Measurements from ENCODE around the gene IL17REL. TPM values are rescaled to one million over a fixed set of nuclear protein-coding genes. Genes with fewer than 3 reads are reported as not detected.

Gene IL17REL
- total RNA-seq, 6 experiments from 2014 or later, result not detected

DNA sequence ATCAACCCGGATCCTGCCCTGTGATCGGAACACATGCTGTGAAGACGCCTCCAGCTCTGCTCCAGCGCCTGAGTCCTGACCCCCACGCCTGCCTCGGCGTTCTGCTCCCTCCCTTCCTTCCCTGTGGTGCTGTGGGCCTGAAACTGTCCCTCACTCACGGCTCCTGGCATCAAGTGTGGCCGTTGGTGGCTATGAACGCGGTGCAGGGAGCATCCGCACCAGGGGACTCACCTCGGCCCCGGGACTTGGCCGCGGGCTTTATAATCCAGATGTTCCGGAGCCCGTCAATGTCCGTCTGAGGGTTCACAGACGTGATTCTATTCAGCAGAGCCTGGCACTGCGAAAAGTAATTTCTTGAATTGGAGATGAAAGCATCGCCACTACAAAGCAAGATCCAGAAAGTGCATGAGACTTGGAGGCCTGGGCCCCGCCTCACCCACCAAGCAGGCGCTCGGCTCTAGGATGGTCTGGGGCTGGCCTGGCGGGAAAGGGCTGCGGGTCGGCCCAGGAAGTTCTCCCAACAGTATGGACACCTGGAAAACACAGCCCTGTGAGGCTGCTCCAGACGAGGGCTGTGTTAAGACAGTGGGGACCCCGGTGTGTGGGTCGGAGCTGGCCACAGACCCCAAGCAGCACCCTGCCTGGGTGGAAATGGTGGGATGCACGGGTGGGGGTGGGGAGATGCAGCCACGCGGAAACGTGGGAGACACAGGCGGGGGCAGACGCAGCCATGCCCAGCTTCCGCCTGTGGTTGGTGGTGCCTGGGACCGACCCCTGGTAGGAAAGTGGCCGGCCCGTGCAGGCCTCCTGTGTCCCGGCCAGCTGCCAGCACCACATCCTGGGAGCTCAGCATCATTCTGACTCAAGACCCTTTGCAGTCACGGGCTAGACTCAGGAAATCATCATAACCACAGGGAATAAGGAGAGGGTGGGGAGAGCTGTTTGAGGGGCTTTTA is 21.8 kb upstream of the IL17REL start:
- Mint-ChIP-seq H3K9me3 (peaks cover 13% of the 10 kb centered on the region; the same call in 1 of the 2 replicates), H3K27ac (no peak overlapping the region), H3K27me3 (ENCODE audit: insufficient read depth) (peaks cover 14% of the 10 kb centered on the region), H3K36me3 (ENCODE audit: low read depth) (peaks cover 5% of the 10 kb centered on the region; the same call in 1 of the 2 replicates), H3K4me1 (ENCODE audit: low read depth) (no peaks in the 10 kb centered on the region), H3K4me3 (no peak overlapping the region)
- TF ChIP-seq, protein P1, sequence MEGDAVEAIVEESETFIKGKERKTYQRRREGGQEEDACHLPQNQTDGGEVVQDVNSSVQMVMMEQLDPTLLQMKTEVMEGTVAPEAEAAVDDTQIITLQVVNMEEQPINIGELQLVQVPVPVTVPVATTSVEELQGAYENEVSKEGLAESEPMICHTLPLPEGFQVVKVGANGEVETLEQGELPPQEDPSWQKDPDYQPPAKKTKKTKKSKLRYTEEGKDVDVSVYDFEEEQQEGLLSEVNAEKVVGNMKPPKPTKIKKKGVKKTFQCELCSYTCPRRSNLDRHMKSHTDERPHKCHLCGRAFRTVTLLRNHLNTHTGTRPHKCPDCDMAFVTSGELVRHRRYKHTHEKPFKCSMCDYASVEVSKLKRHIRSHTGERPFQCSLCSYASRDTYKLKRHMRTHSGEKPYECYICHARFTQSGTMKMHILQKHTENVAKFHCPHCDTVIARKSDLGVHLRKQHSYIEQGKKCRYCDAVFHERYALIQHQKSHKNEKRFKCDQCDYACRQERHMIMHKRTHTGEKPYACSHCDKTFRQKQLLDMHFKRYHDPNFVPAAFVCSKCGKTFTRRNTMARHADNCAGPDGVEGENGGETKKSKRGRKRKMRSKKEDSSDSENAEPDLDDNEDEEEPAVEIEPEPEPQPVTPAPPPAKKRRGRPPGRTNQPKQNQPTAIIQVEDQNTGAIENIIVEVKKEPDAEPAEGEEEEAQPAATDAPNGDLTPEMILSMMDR (IDR thresholded peaks at IDR 0.05), result no peak
- no peak for DNase-seq

- H3K27me3 Mint-ChIP-seq (ENCODE audit: insufficient read depth), result peaks cover 10% of the 10 kb centered on the region
- no peak for DNase-seq
- TF ChIP-seq, protein P1 (IDR thresholded peaks at IDR 0.05), result no peak
Measured at GRCh38 chr22:50032941-50033601, 20.5 kb upstream of the IL17REL start.

GRCh38 chr22:50032109-50032871 is 19.7 kb upstream of the IL17REL start:
- Mint-ChIP-seq H3K4me3 (no peak overlapping the region), H3K36me3 (ENCODE audit: low read depth) (no peaks in the 10 kb centered on the region), H3K4me1 (ENCODE audit: low read depth) (no peaks in the 10 kb centered on the region), H3K27ac (no peak overlapping the region), H3K27me3 (ENCODE audit: insufficient read depth) (peaks cover 12% of the 10 kb centered on the region), H3K9me3 (no peaks in the 10 kb centered on the region)
- no peak for DNase-seq
- TF ChIP-seq, protein P1 (IDR thresholded peaks at IDR 0.05), result no peak

More at GRCh38 chr22:50032941-50033601, 20.5 kb upstream of the IL17REL start:
- Mint-ChIP-seq H3K36me3 (ENCODE audit: low read depth) (no peaks in the 10 kb centered on the region), H3K9me3 (peaks cover 4% of the 10 kb centered on the region; the same call in 1 of the 2 replicates), H3K4me3 (no peak overlapping the region), H3K4me1 (ENCODE audit: low read depth) (no peaks in the 10 kb centered on the region), H3K27ac (no peak overlapping the region)

DNA sequence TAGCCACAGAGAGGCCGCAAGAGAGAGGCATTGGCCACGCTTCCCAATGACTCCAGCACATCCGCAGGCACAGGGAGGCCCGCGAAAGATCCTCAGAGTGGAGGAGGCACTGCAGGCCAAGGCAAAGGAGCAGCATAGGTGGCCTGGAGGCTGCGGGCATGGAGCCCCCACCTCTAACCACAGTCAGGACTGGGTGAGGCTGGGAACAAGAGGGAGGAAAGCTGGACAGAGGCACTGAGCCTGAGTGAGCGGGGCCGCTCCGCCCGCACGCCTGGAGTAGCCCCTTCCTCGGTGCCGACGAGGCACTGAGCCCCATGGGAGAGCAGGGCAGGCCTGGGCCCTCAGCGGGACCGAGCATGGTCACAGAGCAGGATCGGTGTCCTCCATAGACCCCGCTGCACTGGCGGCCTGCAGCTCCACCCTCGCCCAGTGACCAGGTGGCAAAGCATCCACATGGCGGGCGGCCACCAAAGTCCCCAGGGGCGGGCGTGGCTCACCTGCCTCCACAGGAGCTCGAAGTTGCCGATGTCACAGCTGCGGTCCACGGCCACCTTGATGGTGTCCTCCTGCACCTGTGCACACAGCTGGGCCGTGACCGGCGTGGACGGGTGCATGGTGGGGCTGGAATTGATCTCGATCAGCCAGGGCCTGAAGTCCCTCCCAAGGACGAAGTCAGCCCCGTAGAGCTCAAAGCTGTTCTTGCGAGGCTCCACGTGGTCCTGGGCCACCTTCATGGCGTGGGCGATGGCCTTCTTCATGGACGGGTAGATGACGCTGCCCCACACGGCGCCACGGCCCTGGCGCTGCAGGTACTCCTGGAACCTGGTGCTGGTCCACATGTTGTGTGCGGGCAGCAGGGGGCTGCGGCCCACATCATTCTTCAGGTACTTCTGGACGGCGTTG is 18.9 kb upstream of the IL17REL start:
- H3K4me3 Mint-ChIP-seq, result no peak overlapping the region

More for the DNA sequence above, 18.9 kb upstream of the IL17REL start:
- Mint-ChIP-seq H3K27me3 (ENCODE audit: insufficient read depth) (peaks cover 8% of the 10 kb centered on the region), H3K27ac (no peak overlapping the region), H3K36me3 (ENCODE audit: low read depth) (no peaks in the 10 kb centered on the region), H3K4me1 (ENCODE audit: low read depth) (no peaks in the 10 kb centered on the region), H3K9me3 (no peaks in the 10 kb centered on the region)
- no peak for DNase-seq
- TF ChIP-seq, protein P1 (IDR thresholded peaks at IDR 0.05), result no peak

Measured in HFFc6 (cell line).